ENCODE results near the gene SOX8.

- TF ChIP-seq, protein P1, sequence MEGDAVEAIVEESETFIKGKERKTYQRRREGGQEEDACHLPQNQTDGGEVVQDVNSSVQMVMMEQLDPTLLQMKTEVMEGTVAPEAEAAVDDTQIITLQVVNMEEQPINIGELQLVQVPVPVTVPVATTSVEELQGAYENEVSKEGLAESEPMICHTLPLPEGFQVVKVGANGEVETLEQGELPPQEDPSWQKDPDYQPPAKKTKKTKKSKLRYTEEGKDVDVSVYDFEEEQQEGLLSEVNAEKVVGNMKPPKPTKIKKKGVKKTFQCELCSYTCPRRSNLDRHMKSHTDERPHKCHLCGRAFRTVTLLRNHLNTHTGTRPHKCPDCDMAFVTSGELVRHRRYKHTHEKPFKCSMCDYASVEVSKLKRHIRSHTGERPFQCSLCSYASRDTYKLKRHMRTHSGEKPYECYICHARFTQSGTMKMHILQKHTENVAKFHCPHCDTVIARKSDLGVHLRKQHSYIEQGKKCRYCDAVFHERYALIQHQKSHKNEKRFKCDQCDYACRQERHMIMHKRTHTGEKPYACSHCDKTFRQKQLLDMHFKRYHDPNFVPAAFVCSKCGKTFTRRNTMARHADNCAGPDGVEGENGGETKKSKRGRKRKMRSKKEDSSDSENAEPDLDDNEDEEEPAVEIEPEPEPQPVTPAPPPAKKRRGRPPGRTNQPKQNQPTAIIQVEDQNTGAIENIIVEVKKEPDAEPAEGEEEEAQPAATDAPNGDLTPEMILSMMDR (conservative IDR thresholded peaks at IDR 0.05; ENCODE audit: low read depth in 2 of 2) = no peak
- TF ChIP-seq EZH2 (IDR thresholded peaks at IDR 0.05; ENCODE audit: low read depth, unreplicated experiment) = no peak
- no peak for TF ChIP-seq POLR2AphosphoS5 (IDR thresholded peaks at IDR 0.05; ENCODE audit: low read depth)
- no peak for TF ChIP-seq STAT1 (IDR thresholded peaks at IDR 0.05; ENCODE audit: unreplicated experiment)
- no peak for TF ChIP-seq ZNF331 (CRISPR knock-in tag; IDR thresholded peaks at IDR 0.05; ENCODE audit: low read depth)
- no peak for TF ChIP-seq REST (IDR thresholded peaks at IDR 0.05; ENCODE audit: unreplicated experiment)
- TF ChIP-seq, protein P2, sequence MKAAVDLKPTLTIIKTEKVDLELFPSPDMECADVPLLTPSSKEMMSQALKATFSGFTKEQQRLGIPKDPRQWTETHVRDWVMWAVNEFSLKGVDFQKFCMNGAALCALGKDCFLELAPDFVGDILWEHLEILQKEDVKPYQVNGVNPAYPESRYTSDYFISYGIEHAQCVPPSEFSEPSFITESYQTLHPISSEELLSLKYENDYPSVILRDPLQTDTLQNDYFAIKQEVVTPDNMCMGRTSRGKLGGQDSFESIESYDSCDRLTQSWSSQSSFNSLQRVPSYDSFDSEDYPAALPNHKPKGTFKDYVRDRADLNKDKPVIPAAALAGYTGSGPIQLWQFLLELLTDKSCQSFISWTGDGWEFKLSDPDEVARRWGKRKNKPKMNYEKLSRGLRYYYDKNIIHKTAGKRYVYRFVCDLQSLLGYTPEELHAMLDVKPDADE (IDR thresholded peaks at IDR 0.05) = no peak
- no peak for TF ChIP-seq JUNB (IDR thresholded peaks at IDR 0.05; ENCODE audit: unreplicated experiment)
- TF ChIP-seq CREB1 (CRISPR knock-in tag; IDR thresholded peaks at IDR 0.05; ENCODE audit: low read depth) = no peak
- TF ChIP-seq NANOG (IDR thresholded peaks at IDR 0.05; ENCODE audit: borderline replicate concordance) = no peak
- TF ChIP-seq EZH2phosphoT487 (IDR thresholded peaks at IDR 0.05; ENCODE audit: unreplicated experiment) = no peak
- TF ChIP-seq ZNF114 (CRISPR knock-in tag; IDR thresholded peaks at IDR 0.05) = no peak
Observed at GRCh38 chr16:1029259-1029545, 47.6 kb downstream of the SOX8 start.
